Measurements from ENCODE around the gene NR1D1. TPM values are rescaled to one million over a fixed set of nuclear protein-coding genes. Genes with fewer than 3 reads are reported as not detected.

Gene NR1D1
- total and polyA plus RNA-seq, 2 of the 13 experiments (the other 11 are each of a cell fraction or from before 2014, with no cell fraction given) = 2.1 to 2.7 TPM

DNA sequence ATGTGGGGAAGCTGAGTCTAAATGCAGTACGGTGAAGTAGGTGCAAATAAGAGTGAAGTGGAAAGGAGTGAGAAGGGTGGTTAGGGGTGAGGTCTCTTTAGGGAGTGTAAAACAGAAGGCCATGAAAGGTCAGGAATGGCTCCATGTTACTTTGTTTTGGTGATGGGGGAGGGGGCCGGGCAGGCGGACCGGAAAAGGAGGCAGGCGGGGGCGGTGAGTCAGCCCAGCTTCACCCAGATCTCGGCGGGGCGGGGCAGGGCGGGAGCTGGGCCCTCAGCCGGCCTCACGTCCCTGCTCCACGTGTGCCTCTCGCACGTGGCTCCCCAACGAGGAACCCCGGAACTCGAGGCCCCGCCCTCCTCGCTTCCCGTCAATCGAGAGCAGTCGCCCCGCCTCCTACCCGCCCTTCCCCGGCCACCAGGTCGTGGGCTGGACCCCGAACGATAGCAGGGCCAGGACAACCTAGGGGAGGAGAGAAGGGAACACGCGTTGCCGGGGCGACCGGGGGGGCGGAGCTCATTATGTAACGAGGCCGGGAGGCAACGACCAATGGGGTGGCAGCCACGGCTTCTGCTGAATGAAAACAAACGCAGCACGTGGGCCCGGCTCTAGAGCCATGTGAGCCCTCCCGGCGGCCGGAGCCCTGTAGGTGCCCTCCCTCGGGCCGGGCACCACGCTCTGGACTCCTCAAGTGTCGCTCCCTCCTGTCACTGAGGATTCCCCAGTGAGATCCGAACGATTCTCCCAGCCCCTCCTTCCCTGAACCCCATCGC, 1.4 kb downstream of the NR1D1 start (continued):
- TF ChIP-seq ZNF800 (CRISPR knock-in tag; IDR thresholded peaks at IDR 0.05) = no peak; the same call in none of the 2 replicates
- peak; percentile 89 for TF ChIP-seq ZBTB2 (CRISPR knock-in tag; IDR thresholded peaks at IDR 0.05; ENCODE audit: low read depth)
- TF ChIP-seq ZNF891 (CRISPR knock-in tag; IDR thresholded peaks at IDR 0.05) = peak; percentile 98
- TF ChIP-seq ZNF552 (CRISPR knock-in tag; IDR thresholded peaks at IDR 0.05; ENCODE audit: borderline replicate concordance) = peak; percentile 95
- TF ChIP-seq, protein P1, sequence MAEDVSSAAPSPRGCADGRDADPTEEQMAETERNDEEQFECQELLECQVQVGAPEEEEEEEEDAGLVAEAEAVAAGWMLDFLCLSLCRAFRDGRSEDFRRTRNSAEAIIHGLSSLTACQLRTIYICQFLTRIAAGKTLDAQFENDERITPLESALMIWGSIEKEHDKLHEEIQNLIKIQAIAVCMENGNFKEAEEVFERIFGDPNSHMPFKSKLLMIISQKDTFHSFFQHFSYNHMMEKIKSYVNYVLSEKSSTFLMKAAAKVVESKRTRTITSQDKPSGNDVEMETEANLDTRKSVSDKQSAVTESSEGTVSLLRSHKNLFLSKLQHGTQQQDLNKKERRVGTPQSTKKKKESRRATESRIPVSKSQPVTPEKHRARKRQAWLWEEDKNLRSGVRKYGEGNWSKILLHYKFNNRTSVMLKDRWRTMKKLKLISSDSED (CRISPR knock-in tag; IDR thresholded peaks at IDR 0.05) = no peak
- 0 out of 2 replicates have a peak, but pooled peaks have one; percentile 29 for TF ChIP-seq FIP1L1 (IDR thresholded peaks at IDR 0.05; ENCODE audit: borderline replicate concordance, insufficient read depth, low read depth, low read length)
- TF ChIP-seq JUND (CRISPR knock-in tag; IDR thresholded peaks at IDR 0.05) = peak; percentile 96
- TF ChIP-seq, protein P2, sequence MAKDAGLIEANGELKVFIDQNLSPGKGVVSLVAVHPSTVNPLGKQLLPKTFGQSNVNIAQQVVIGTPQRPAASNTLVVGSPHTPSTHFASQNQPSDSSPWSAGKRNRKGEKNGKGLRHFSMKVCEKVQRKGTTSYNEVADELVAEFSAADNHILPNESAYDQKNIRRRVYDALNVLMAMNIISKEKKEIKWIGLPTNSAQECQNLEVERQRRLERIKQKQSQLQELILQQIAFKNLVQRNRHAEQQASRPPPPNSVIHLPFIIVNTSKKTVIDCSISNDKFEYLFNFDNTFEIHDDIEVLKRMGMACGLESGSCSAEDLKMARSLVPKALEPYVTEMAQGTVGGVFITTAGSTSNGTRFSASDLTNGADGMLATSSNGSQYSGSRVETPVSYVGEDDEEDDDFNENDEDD (CRISPR knock-in tag; IDR thresholded peaks at IDR 0.05; ENCODE audit: borderline replicate concordance) = peak; percentile 98
- no peak for TF ChIP-seq NFE2L2 (IDR thresholded peaks at IDR 0.05; ENCODE audit: low read length)
- TF ChIP-seq TBP (CRISPR knock-in tag; IDR thresholded peaks at IDR 0.05) = no peak
- peak; percentile 62; the same call in 1 of the 2 replicates for TF ChIP-seq HNF1A (IDR thresholded peaks at IDR 0.05; ENCODE audit: low read depth)
- TF ChIP-seq HNF1A (CRISPR knock-in tag; IDR thresholded peaks at IDR 0.05; ENCODE audit: borderline replicate concordance) = peak; percentile 91; the same call in 1 of the 2 replicates
- TF ChIP-seq BRCA1 (CRISPR knock-in tag; IDR thresholded peaks at IDR 0.05) = peak; percentile 44; the same call in 1 of the 2 replicates
- 0 out of 2 replicates have a peak, but pooled peaks have one; percentile 31 for TF ChIP-seq HHEX (CRISPR knock-in tag; IDR thresholded peaks at IDR 0.05)
- TF ChIP-seq ZNF562 (CRISPR knock-in tag; IDR thresholded peaks at IDR 0.05; ENCODE audit: borderline replicate concordance) = no peak
- TF ChIP-seq, protein P3, sequence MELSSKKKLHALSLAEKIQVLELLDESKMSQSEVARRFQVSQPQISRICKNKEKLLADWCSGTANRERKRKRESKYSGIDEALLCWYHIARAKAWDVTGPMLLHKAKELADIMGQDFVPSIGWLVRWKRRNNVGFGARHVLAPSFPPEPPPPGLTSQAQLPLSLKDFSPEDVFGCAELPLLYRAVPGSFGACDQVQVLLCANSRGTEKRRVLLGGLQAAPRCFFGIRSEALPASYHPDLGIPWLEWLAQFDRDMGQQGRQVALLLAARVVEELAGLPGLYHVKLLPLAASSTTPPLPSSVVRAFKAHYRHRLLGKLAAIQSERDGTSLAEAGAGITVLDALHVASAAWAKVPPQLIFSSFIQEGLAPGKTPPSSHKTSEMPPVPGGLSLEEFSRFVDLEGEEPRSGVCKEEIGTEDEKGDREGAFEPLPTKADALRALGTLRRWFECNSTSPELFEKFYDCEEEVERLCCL (CRISPR knock-in tag; IDR thresholded peaks at IDR 0.05; ENCODE audit: borderline replicate concordance) = peak; percentile 84; the same call in 1 of the 2 replicates
- TF ChIP-seq PHF5A (CRISPR knock-in tag; IDR thresholded peaks at IDR 0.05; ENCODE audit: low read depth, unreplicated experiment) = peak; percentile 96
